NT2/D1 (cell line): ENCODE data around the gene CEP112.

Experiments used
- SUZ12 ChIP-seq: IDR thresholded peaks from 2 replicates; pipeline ENCODE4 v1.6.1; 2011; ENCODE audit not compliant: insufficient read length, insufficient read depth; ENCODE audit errors: extremely low read depth
- YY1 ChIP-seq: IDR thresholded peaks from 2 replicates; pipeline ENCODE4 v1.6.1; 2011; ENCODE audit not compliant: insufficient read length, insufficient read depth
- ZNF274 ChIP-seq: IDR thresholded peaks from 2 replicates; pipeline ENCODE4 v1.6.1; 2011; ENCODE audit warnings: mild to moderate bottlenecking, low read depth, low read length

GRCh38 chr17:65811043-65811442, 380.9 kb downstream of the CEP112 start:
- TF ChIP-seq YY1, result no peak
- no peak for TF ChIP-seq ZNF274
- no peak for TF ChIP-seq SUZ12
